ENCODE data around the gene MRC1.

The MRC1 gene

GRCh38 chr10:17785276-17785930 is 23.7 kb upstream of the MRC1 start:
- TF ChIP-seq TEAD4 (IDR thresholded peaks at IDR 0.05) = no peak
- TF ChIP-seq, protein P1, sequence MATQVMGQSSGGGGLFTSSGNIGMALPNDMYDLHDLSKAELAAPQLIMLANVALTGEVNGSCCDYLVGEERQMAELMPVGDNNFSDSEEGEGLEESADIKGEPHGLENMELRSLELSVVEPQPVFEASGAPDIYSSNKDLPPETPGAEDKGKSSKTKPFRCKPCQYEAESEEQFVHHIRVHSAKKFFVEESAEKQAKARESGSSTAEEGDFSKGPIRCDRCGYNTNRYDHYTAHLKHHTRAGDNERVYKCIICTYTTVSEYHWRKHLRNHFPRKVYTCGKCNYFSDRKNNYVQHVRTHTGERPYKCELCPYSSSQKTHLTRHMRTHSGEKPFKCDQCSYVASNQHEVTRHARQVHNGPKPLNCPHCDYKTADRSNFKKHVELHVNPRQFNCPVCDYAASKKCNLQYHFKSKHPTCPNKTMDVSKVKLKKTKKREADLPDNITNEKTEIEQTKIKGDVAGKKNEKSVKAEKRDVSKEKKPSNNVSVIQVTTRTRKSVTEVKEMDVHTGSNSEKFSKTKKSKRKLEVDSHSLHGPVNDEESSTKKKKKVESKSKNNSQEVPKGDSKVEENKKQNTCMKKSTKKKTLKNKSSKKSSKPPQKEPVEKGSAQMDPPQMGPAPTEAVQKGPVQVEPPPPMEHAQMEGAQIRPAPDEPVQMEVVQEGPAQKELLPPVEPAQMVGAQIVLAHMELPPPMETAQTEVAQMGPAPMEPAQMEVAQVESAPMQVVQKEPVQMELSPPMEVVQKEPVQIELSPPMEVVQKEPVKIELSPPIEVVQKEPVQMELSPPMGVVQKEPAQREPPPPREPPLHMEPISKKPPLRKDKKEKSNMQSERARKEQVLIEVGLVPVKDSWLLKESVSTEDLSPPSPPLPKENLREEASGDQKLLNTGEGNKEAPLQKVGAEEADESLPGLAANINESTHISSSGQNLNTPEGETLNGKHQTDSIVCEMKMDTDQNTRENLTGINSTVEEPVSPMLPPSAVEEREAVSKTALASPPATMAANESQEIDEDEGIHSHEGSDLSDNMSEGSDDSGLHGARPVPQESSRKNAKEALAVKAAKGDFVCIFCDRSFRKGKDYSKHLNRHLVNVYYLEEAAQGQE (IDR thresholded peaks at IDR 0.05; ENCODE audit: low read depth) = no peak
- TF ChIP-seq, protein P2, sequence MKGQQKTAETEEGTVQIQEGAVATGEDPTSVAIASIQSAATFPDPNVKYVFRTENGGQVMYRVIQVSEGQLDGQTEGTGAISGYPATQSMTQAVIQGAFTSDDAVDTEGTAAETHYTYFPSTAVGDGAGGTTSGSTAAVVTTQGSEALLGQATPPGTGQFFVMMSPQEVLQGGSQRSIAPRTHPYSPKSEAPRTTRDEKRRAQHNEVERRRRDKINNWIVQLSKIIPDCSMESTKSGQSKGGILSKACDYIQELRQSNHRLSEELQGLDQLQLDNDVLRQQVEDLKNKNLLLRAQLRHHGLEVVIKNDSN (IDR thresholded peaks at IDR 0.05) = no peak
- TF ChIP-seq, protein P3, sequence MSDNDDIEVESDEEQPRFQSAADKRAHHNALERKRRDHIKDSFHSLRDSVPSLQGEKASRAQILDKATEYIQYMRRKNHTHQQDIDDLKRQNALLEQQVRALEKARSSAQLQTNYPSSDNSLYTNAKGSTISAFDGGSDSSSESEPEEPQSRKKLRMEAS (IDR thresholded peaks at IDR 0.05) = no peak
- no peak for TF ChIP-seq NFIC (IDR thresholded peaks at IDR 0.05)
- no peak for TF ChIP-seq RAD21 (IDR thresholded peaks at IDR 0.05; ENCODE audit: low read depth)
- no peak for TF ChIP-seq FOXM1 (IDR thresholded peaks at IDR 0.05; ENCODE audit: borderline replicate concordance, low read depth)
- no peak for TF ChIP-seq EGR1 (IDR thresholded peaks at IDR 0.05)
- TF ChIP-seq YY1 (IDR thresholded peaks at IDR 0.05; ENCODE audit: low read depth) = no peak
- no peak for TF ChIP-seq TAF1 (IDR thresholded peaks at IDR 0.05; ENCODE audit: low read depth)
- no peak for TF ChIP-seq EP300 (IDR thresholded peaks at IDR 0.05; ENCODE audit: borderline replicate concordance)
- no peak for TF ChIP-seq ZBTB7A (IDR thresholded peaks at IDR 0.05; ENCODE audit: low read depth)

GRCh38 chr10:17787087-17787961 is 21.8 kb upstream of the MRC1 start:
- no peak for TF ChIP-seq NFIC (IDR thresholded peaks at IDR 0.05)
- TF ChIP-seq CREB1 (IDR thresholded peaks at IDR 0.05; ENCODE audit: low read depth) = no peak
- TF ChIP-seq TEAD4 (IDR thresholded peaks at IDR 0.05) = peak; percentile 66
- TF ChIP-seq CEBPB (IDR thresholded peaks at IDR 0.05) = no peak
- TF ChIP-seq, protein P3 (IDR thresholded peaks at IDR 0.05) = no peak
- peak; percentile 32; the same call in 1 of the 2 replicates for TF ChIP-seq EP300 (IDR thresholded peaks at IDR 0.05; ENCODE audit: borderline replicate concordance)
- TF ChIP-seq TAF1 (IDR thresholded peaks at IDR 0.05; ENCODE audit: low read depth) = no peak
- no peak for TF ChIP-seq TCF12 (IDR thresholded peaks at IDR 0.05; ENCODE audit: low read depth)
- no peak for TF ChIP-seq ZBTB7A (IDR thresholded peaks at IDR 0.05; ENCODE audit: low read depth)
- no peak for TF ChIP-seq FOXM1 (IDR thresholded peaks at IDR 0.05; ENCODE audit: borderline replicate concordance, low read depth)
- TF ChIP-seq YY1 (IDR thresholded peaks at IDR 0.05; ENCODE audit: low read depth) = no peak

DNA sequence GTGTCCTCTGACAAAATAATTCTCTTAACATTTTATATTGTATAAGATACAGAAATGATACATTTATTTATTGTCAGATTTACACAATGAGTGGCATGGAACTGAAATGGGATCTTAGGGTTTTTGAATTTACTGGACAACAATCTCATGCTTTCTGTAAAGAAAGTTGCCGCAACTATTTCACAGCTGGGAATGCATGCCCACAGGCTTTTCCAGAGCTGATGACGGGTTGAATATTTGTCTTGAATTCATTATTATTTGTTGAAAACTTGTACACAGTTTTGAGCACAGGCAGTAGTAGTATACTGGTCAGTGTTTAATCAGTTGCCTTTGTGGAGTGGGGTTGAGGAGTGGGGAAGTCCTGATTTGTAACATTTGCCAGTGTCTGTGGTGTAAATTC is 20.5 kb upstream of the MRC1 start:
- TF ChIP-seq, protein P2 (IDR thresholded peaks at IDR 0.05) = no peak
- TF ChIP-seq RAD21 (IDR thresholded peaks at IDR 0.05; ENCODE audit: low read depth) = no peak
- TF ChIP-seq TAF1 (IDR thresholded peaks at IDR 0.05; ENCODE audit: low read depth) = no peak
- no peak for TF ChIP-seq EGR1 (IDR thresholded peaks at IDR 0.05)
- TF ChIP-seq CREB1 (IDR thresholded peaks at IDR 0.05; ENCODE audit: low read depth) = no peak
- no peak for TF ChIP-seq YY1 (IDR thresholded peaks at IDR 0.05; ENCODE audit: low read depth)
- TF ChIP-seq, protein P1 (IDR thresholded peaks at IDR 0.05; ENCODE audit: low read depth) = no peak
- no peak for TF ChIP-seq FOXM1 (IDR thresholded peaks at IDR 0.05; ENCODE audit: borderline replicate concordance, low read depth)
- no peak for TF ChIP-seq TCF12 (IDR thresholded peaks at IDR 0.05; ENCODE audit: low read depth)
- no peak for TF ChIP-seq EP300 (IDR thresholded peaks at IDR 0.05; ENCODE audit: borderline replicate concordance)
- no peak for TF ChIP-seq TEAD4 (IDR thresholded peaks at IDR 0.05)
- TF ChIP-seq CEBPB (IDR thresholded peaks at IDR 0.05) = no peak
- no peak for TF ChIP-seq ZBTB7A (IDR thresholded peaks at IDR 0.05; ENCODE audit: low read depth)
- no peak for TF ChIP-seq NFIC (IDR thresholded peaks at IDR 0.05)

- TF ChIP-seq, protein P3 (IDR thresholded peaks at IDR 0.05) = no peak
- no peak for TF ChIP-seq EGR1 (IDR thresholded peaks at IDR 0.05)
- no peak for TF ChIP-seq NFIC (IDR thresholded peaks at IDR 0.05)
- TF ChIP-seq EP300 (IDR thresholded peaks at IDR 0.05; ENCODE audit: borderline replicate concordance) = no peak
- TF ChIP-seq CEBPB (IDR thresholded peaks at IDR 0.05) = no peak
- TF ChIP-seq CREB1 (IDR thresholded peaks at IDR 0.05; ENCODE audit: low read depth) = no peak
- TF ChIP-seq RAD21 (IDR thresholded peaks at IDR 0.05; ENCODE audit: low read depth) = no peak
- no peak for TF ChIP-seq YY1 (IDR thresholded peaks at IDR 0.05; ENCODE audit: low read depth)
Measured at GRCh38 chr10:17789396-17789795, 19.8 kb upstream of the MRC1 start.

GRCh38 chr10:17790651-17791050 is 18.5 kb upstream of the MRC1 start:
- TF ChIP-seq ZBTB7A (IDR thresholded peaks at IDR 0.05; ENCODE audit: low read depth) = no peak
- no peak for TF ChIP-seq YY1 (IDR thresholded peaks at IDR 0.05; ENCODE audit: low read depth)
- TF ChIP-seq RAD21 (IDR thresholded peaks at IDR 0.05; ENCODE audit: low read depth) = no peak
- TF ChIP-seq TEAD4 (IDR thresholded peaks at IDR 0.05) = no peak
- no peak for TF ChIP-seq FOXM1 (IDR thresholded peaks at IDR 0.05; ENCODE audit: borderline replicate concordance, low read depth)
- no peak for TF ChIP-seq EGR1 (IDR thresholded peaks at IDR 0.05)
- no peak for TF ChIP-seq CEBPB (IDR thresholded peaks at IDR 0.05)
- TF ChIP-seq, protein P3 (IDR thresholded peaks at IDR 0.05) = no peak
- TF ChIP-seq CREB1 (IDR thresholded peaks at IDR 0.05; ENCODE audit: low read depth) = no peak
